T-helper 1 cell treated with Interleukin-12 subunit alpha and Interleukin-12 subunit beta and Interleukin-4 antibody, amounts not matched to agents 30 μg/mL and 1 μg/mL, for 36 hours (primary cell): ENCODE results near the gene TTN.

Experiments used
- H3K27ac Mint-ChIP-seq: one replicate; pipeline ENCODE4 v1.8.0; 2021; ENCODE audit warnings: mild to moderate bottlenecking, mixed read lengths
- H3K27me3 Mint-ChIP-seq: one replicate; pipeline ENCODE4 v1.8.0; 2021; ENCODE audit warnings: low read depth, mixed read lengths
- H3K36me3 Mint-ChIP-seq: one replicate; pipeline ENCODE4 v1.8.0; 2021; ENCODE audit warnings: low read depth, mixed read lengths
- H3K4me1 Mint-ChIP-seq: one replicate; pipeline ENCODE4 v1.8.0; 2021; ENCODE audit warnings: low read depth, mixed read lengths
- H3K4me3 Mint-ChIP-seq: one replicate; pipeline ENCODE4 v1.8.0; 2021; ENCODE audit warnings: mild to moderate bottlenecking, moderate library complexity, mixed read lengths
- H3K9me3 Mint-ChIP-seq: one replicate; pipeline ENCODE4 v1.8.0; 2021; ENCODE audit warnings: mixed read lengths

The TTN gene

GRCh38 chr2:178512484-178512883 lies 294.7 kb downstream of the TTN start:
- Mint-ChIP-seq H3K27me3 (no peaks in the 10 kb centered on the region), H3K4me1 (peaks cover 29% of the 10 kb centered on the region), H3K27ac (no peak overlapping the region), H3K4me3 (no peak overlapping the region), H3K36me3 (peaks cover 20% of the 10 kb centered on the region), H3K9me3 (no peaks in the 10 kb centered on the region)

GRCh38 chr2:178510384-178510783 lies 296.8 kb downstream of the TTN start:
- no peaks in the 10 kb centered on the region for H3K27me3 Mint-ChIP-seq
- H3K4me3 Mint-ChIP-seq: no peak overlapping the region
- H3K9me3 Mint-ChIP-seq: no peaks in the 10 kb centered on the region
- no peak overlapping the region for H3K27ac Mint-ChIP-seq
- H3K36me3 Mint-ChIP-seq: peaks cover 23% of the 10 kb centered on the region
- H3K4me1 Mint-ChIP-seq: peaks cover 38% of the 10 kb centered on the region

GRCh38 chr2:178508646-178509045 lies 298.6 kb downstream of the TTN start:
- no peak overlapping the region for H3K27ac Mint-ChIP-seq
- no peaks in the 10 kb centered on the region for H3K9me3 Mint-ChIP-seq
- no peaks in the 10 kb centered on the region for H3K27me3 Mint-ChIP-seq
- peaks cover 22% of the 10 kb centered on the region for H3K36me3 Mint-ChIP-seq
- no peak overlapping the region for H3K4me3 Mint-ChIP-seq
- H3K4me1 Mint-ChIP-seq: peaks cover 24% of the 10 kb centered on the region

GRCh38 chr2:178506949-178507348 lies 300.3 kb downstream of the TTN start:
- Mint-ChIP-seq H3K4me1 (peaks cover 19% of the 10 kb centered on the region), H3K36me3 (peaks cover 19% of the 10 kb centered on the region), H3K4me3 (no peak overlapping the region), H3K9me3 (no peaks in the 10 kb centered on the region), H3K27me3 (no peaks in the 10 kb centered on the region), H3K27ac (no peak overlapping the region)

GRCh38 chr2:178506524-178506923 lies 300.7 kb downstream of the TTN start:
- Mint-ChIP-seq H3K9me3 (no peaks in the 10 kb centered on the region), H3K4me3 (no peak overlapping the region), H3K27ac (no peak overlapping the region), H3K27me3 (no peaks in the 10 kb centered on the region), H3K4me1 (peaks cover 19% of the 10 kb centered on the region), H3K36me3 (peaks cover 20% of the 10 kb centered on the region)

- Mint-ChIP-seq H3K4me3 (no peak overlapping the region), H3K27me3 (no peaks in the 10 kb centered on the region), H3K9me3 (no peaks in the 10 kb centered on the region), H3K36me3 (peaks cover 21% of the 10 kb centered on the region), H3K4me1 (peaks cover 19% of the 10 kb centered on the region), H3K27ac (no peak overlapping the region)
Observed at GRCh38 chr2:178506101-178506500, 301.1 kb downstream of the TTN start.

GRCh38 chr2:178502751-178503150 lies 304.5 kb downstream of the TTN start:
- H3K4me1 Mint-ChIP-seq: peaks cover 11% of the 10 kb centered on the region
- H3K27me3 Mint-ChIP-seq: no peaks in the 10 kb centered on the region
- no peak overlapping the region for H3K27ac Mint-ChIP-seq
- peaks cover 30% of the 10 kb centered on the region for H3K36me3 Mint-ChIP-seq
- no peak overlapping the region for H3K4me3 Mint-ChIP-seq
- H3K9me3 Mint-ChIP-seq: no peaks in the 10 kb centered on the region

GRCh38 chr2:178499640-178500039 lies 307.6 kb downstream of the TTN start:
- H3K9me3 Mint-ChIP-seq: no peaks in the 10 kb centered on the region
- peaks cover 47% of the 10 kb centered on the region for H3K36me3 Mint-ChIP-seq
- H3K27ac Mint-ChIP-seq: no peak overlapping the region
- H3K27me3 Mint-ChIP-seq: no peaks in the 10 kb centered on the region
- no peak overlapping the region for H3K4me3 Mint-ChIP-seq
- H3K4me1 Mint-ChIP-seq: peaks cover 3% of the 10 kb centered on the region

GRCh38 chr2:178498137-178498536 lies 309.1 kb downstream of the TTN start:
- Mint-ChIP-seq H3K27ac (no peak overlapping the region), H3K9me3 (no peaks in the 10 kb centered on the region), H3K4me3 (no peak overlapping the region), H3K4me1 (peaks cover 3% of the 10 kb centered on the region), H3K36me3 (peaks cover 53% of the 10 kb centered on the region), H3K27me3 (no peaks in the 10 kb centered on the region)

- Mint-ChIP-seq H3K4me3 (no peak overlapping the region), H3K9me3 (no peaks in the 10 kb centered on the region), H3K27me3 (no peaks in the 10 kb centered on the region), H3K27ac (no peak overlapping the region), H3K4me1 (peaks cover 3% of the 10 kb centered on the region), H3K36me3 (peaks cover 49% of the 10 kb centered on the region)
Observed at GRCh38 chr2:178496049-178496448, 311.2 kb downstream of the TTN start.

- no peaks in the 10 kb centered on the region for H3K27me3 Mint-ChIP-seq
- no peak overlapping the region for H3K4me3 Mint-ChIP-seq
- no peaks in the 10 kb centered on the region for H3K9me3 Mint-ChIP-seq
- H3K4me1 Mint-ChIP-seq: peaks cover 11% of the 10 kb centered on the region
- peaks cover 53% of the 10 kb centered on the region for H3K36me3 Mint-ChIP-seq
- no peak overlapping the region for H3K27ac Mint-ChIP-seq
Observed at GRCh38 chr2:178491612-178492011, 315.6 kb downstream of the TTN start.

GRCh38 chr2:178485356-178485755 lies 321.9 kb downstream of the TTN start:
- Mint-ChIP-seq H3K36me3 (peaks cover 29% of the 10 kb centered on the region), H3K4me1 (peaks cover 42% of the 10 kb centered on the region), H3K27ac (no peak overlapping the region), H3K9me3 (no peaks in the 10 kb centered on the region), H3K4me3 (no peak overlapping the region), H3K27me3 (no peaks in the 10 kb centered on the region)

GRCh38 chr2:178484245-178485041 lies 322.8 kb downstream of the TTN start:
- Mint-ChIP-seq H3K4me1 (peaks cover 43% of the 10 kb centered on the region), H3K27ac (no peak overlapping the region), H3K9me3 (no peaks in the 10 kb centered on the region), H3K27me3 (no peaks in the 10 kb centered on the region), H3K4me3 (no peak overlapping the region), H3K36me3 (peaks cover 23% of the 10 kb centered on the region)

GRCh38 chr2:178482437-178482836 lies 324.8 kb downstream of the TTN start:
- Mint-ChIP-seq H3K9me3 (no peaks in the 10 kb centered on the region), H3K36me3 (peaks cover 18% of the 10 kb centered on the region), H3K4me3 (no peak overlapping the region), H3K27ac (no peak overlapping the region), H3K27me3 (no peaks in the 10 kb centered on the region), H3K4me1 (peaks cover 54% of the 10 kb centered on the region)

- H3K27me3 Mint-ChIP-seq: no peaks in the 10 kb centered on the region
- H3K36me3 Mint-ChIP-seq: peaks cover 7% of the 10 kb centered on the region
- H3K27ac Mint-ChIP-seq: peak within 1 kb of the TSS; percentile 99
- peaks cover 49% of the 10 kb centered on the region for H3K4me1 Mint-ChIP-seq
- no peaks in the 10 kb centered on the region for H3K9me3 Mint-ChIP-seq
- H3K4me3 Mint-ChIP-seq: peak within 1 kb of the TSS; percentile 97
Observed at GRCh38 chr2:178480227-178481181, 326.7 kb downstream of the TTN start, which contains the start of gene PLEKHA3. Gene PLEKHA3, plus strand, starts transcription at chr2:178480457. Its CDS starts 413 bp downstream, at chr2:178480870.
